ENCODE results near the gene PRAF2.

Gene PRAF2

DNA sequence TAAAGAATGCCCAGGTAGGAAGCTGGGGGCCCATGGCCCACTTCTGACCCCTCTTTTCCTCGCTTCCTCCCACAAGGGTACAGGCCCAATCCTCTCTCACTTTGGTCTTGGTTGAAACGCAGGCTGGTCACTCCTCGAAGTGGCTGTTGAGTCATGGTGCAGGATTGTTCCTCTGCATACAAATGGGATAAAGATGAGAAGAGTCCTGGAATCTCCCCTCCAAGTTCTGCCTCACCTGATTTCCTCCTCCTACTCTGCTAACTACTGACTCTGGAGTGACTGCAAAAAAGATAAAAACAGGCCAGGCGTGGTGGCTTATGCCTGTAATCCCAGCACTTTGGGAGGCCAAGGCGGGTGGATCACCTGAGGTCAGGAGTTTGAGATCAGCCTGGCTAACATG lies 4.1 kb upstream of the PRAF2 start:
- no peak for DNase-seq
- intact Hi-C loops (cut with DNase I), result no loop called here

DNA sequence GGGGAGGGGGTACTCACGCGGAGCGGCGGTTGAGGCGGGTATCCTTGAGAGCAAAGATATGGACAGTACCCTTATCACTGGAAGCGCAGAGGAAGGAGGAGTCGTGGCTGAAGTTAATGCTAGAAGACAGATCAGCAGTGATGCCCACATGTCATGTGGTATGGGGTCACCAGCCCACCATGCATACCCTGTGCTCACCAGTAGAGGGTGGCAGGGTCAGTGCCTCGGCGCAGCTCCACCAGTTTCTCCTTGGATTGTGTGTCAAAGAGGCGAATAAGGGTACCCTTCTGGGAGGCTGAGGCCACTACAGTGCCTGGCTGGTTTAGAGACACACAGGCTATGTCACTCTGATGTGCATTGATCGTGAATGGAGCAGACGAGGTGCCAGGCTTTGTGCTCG lies 1.5 kb upstream of the PRAF2 start:
- intact Hi-C loops (cut with DNase I), result no loop called here
- DNase-seq, result peak in 1 of 10 donors; percentile 41

DNA sequence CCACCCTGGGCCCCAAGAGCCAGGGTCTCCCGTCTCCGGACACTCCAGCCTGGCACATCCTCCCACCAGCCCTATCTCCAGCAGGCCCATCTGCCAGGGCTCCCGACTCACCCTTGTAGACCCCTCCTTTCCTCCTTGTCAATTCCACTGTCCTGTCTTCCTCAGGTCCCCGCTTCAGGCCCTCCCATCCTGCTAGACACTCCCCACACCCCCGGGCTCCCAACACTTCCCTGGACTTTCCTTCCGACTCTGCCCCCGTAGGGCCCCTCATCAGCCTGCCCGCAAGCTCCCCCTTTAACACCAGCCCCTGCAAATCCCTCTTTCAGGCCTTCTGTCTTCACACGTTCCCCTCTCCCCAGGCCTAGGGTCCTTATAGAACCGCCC lies 1.1 kb downstream of the PRAF2 start:
- DNase-seq, result no peak
- intact Hi-C loops (cut with DNase I), result no loop called here

DNA sequence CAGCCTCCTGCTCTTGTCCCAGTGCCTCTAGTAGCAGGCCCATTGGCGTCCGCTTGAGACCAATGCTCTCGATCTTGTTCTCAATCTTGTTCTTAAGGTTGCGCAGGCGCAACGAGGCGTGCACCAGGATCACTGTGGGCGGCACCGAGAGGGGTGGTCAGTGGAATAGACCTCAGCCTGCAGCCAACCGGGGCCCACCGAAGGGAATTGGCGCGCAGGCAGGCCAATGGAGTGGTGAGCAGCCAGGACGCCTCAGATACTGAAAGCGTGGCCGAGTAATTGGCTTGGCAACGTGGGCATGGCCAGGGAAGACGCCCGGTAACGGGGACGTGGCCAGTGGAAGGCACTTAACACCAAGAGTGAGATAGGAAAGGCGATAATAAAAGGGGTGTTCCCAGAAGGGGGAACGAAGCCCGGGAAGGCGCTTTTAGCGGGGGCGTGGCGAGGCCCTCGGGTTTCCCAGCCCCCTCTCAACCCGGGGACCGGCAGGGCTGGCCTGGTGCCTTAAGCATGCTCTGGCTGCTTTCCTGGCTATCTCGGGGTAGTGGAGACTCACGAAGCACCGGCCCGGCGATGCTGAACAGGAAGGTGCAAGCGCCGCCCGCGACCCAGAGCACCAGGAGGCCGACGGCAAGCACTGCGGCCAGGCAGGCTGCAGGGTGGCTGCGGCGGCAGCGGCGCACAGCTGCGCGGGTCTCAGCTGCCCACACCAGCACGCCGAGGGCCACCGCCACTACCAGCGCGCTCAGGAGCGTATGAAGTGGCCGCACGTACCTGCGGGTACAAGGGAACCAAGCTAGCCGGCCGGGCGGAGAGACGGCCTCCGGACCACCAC lies 1.7 kb downstream of the PRAF2 start:
- intact Hi-C loops (cut with DNase I), result no loop called here
- DNase-seq, result peak in 9 of 10 donors; percentile 35 to 96 (median 73)

DNA sequence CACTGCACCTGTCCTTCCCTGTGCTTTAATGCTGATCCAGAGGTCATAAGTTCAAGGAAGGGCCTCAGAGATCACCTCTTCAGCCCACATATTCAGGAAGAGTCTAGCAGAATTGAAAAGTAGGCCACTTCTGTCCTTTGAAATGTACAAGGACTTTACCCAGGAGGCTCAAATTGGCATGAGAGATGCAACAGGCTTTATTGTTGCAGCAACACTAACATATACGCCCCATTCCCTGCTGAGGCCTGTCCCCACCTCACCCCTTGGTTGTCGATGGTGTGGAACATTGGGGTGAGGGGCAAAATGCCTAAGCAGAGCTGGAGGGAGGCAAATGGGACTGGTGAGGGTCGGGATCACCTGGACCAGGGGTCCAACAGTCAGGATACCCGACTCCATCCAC lies 2.8 kb downstream of the PRAF2 start:
- no peak for DNase-seq
- intact Hi-C loops (cut with DNase I), result no loop called here

DNA sequence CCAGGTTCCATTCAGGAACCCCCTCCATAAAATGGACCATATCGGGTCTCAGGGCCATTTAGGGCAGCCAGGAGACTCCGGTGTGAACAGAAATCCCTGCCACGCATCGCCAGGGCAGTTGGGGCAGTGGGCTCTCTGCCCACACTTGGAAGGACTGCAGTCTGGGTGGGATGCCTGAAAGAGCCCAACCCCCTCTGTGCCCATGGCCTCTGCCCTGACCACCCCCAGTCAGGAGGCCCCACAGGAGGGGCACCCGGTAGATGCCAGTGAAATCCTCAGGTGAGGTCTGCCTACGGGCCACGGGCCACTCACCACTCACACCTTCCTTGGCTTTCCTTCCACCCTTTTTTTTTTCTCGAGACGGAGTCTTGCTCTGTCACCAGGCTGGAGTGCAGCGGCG lies 4.8 kb downstream of the PRAF2 start:
- intact Hi-C loops (cut with DNase I), result no loop called here
- DNase-seq, result peak in 1 of 10 donors; percentile 69

DNA sequence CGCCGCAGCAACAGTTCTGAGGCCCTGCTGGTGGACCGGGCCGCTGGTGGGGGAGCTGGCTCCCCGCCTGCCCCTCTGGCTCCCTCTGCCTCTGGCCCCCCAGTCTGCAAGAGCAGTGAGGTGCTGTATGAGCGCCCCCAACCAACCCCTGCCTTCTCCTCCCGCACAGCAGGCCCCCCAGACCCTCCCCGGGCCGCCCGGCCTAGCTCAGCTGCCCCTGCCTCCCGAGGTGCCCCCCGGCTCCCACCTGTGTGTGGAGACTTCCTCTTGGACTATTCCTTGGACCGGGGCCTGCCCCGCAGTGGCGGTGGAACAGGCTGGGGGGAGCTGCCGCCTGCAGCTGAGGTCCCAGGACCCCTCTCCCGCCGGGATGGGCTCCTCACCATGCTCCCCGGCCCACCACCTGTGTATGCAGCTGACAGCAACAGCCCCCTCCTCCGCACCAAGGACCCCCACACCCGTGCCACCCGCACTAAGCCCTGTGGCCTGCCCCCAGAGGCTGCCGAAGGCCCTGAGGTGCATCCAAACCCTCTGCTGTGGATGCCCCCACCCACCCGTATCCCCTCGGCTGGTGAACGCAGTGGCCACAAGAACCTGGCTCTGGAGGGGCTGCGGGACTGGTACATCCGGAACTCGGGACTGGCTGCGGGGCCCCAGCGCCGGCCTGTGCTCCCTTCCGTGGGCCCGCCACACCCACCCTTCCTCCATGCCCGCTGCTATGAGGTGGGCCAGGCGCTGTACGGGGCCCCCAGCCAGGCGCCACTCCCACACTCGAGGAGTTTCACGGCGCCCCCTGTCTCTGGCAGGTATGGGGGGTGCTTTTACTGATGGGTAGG lies 6.3 kb downstream of the PRAF2 start:
- DNase-seq, result peak in 1 of 10 donors; percentile 77
- intact Hi-C loops (cut with DNase I), result no loop called here

DNA sequence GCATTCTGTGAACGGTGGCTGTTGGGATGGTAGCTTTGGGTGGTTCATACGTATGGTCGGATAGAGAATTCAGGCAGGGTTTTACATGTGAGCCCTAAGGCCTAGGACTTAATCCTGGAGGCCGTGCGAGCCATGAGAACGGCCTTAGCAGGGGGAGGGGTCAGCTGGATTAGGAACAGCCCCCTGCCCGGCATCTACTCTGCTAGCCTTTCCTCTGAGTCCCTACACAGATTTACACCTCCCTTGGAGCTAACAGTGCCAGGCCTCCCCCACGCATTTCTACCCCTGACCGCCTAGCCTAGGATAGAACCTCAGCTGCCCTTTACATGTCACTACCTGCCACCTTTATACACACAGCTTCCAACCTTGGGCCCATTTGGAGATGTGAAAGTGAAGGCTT lies 7.1 kb downstream of the PRAF2 start:
- intact Hi-C loops (cut with DNase I), result no loop called here
- DNase-seq, result peak in 1 of 10 donors; percentile 13

DNA sequence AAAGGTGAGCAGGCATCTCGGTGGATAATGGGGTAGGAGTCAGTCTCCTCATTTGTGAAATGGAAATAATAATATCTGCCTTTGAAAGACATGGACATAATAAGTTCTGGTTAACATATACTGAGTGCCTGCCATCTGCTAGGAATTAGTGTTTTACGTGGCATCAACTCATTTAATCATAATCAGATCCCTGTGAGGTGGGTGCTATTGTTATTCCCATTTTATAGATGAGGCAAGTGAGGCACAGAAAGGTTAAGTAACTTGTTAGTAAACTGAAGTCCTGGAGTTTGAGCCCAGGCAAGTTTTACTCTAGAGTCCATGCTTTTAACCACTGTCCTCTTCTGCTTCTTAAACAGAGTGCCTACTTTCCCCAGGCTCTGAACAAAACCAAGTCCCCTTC lies 7.5 kb downstream of the PRAF2 start:
- intact Hi-C loops (cut with DNase I), result no loop called here

DNA sequence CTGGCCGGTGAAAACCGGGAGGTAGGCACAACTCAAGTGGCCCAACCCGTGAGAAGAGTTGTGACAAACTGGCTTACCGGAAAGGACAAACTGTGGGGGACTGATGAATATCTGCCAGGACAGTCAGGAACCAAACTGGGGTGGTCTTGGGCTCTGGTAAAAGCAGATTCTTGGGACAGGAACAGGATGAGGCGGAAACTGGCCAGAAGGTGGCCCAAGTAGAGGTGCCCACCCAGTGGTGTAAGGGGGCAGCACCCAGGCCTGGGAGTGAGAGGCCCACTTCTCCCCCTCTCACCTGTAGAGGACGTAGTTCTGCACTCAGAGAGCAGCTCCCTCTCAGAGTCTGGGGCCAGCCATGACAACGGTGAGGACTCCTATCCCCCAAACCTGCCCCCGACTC lies 9.1 kb downstream of the PRAF2 start:
- intact Hi-C loops (cut with DNase I), result no loop called here
- no peak for DNase-seq

More for the DNA sequence above, 7.5 kb downstream of the PRAF2 start:
- no peak for DNase-seq

DNA sequence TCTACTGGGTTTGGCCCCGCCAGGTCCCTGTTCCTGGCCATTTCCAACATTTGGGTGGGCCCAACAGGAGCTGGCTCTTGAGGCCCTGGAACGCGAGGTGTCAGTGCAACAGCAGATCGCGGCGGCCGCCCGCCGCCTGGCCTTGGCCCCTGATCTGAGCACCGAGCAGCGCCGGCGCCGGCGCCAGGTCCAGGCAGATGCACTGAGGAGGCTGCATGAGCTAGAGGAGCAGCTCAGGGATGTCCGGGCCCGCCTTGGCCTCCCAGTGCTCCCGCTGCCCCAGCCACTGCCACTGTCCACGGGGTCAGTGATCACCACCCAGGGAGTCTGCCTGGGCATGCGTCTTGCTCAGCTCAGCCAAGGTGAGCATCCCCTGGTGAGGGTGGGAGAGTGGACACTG lies 9.5 kb downstream of the PRAF2 start:
- intact Hi-C loops (cut with DNase I), result no loop called here
- peak in 1 of 10 donors; percentile 77 for DNase-seq

DNA sequence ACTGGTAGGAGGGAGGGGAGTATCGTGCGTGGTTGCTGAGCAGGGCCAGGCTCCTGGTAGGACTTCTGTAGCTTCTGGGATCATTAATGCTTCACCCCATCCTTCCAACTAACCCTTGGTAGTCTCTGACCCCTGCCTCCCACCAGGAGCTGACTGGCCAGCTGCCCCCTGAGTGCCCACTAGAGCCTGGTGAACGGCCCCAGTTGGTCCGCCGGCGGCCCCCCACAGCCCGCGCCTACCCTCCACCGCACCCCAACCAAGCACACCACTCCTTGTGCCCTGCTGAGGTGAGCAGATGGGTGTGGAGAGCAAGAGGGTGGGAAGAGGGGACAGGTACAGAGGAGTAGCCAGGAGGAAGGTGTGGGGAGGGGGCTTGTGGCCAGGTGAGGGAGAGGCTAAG lies 10.1 kb downstream of the PRAF2 start:
- DNase-seq, result peak in 1 of 10 donors; percentile 66
- intact Hi-C loops (cut with DNase I), result no loop called here

DNA sequence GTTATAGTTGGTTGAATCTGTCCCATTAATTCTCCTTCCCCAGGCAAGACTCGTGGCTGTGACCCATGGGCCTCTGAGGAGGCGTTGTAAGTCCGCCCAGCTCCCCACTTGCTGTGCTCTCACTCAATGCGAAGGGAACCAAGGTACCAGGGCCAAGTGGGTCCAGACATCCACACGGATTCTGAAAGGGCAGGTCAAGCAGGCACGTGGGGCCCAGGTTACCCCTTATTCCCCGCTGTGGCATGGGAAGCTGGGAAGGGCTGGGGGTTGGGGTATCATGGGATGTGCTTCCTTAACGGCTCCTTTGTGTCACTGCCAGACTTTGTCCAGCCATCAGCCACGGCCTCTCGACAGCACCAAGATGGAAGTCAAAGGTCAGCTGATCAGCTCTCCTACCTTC lies 11.9 kb downstream of the PRAF2 start:
- DNase-seq, result peak in 2 of 10 donors; percentile 47 to 68

DNA sequence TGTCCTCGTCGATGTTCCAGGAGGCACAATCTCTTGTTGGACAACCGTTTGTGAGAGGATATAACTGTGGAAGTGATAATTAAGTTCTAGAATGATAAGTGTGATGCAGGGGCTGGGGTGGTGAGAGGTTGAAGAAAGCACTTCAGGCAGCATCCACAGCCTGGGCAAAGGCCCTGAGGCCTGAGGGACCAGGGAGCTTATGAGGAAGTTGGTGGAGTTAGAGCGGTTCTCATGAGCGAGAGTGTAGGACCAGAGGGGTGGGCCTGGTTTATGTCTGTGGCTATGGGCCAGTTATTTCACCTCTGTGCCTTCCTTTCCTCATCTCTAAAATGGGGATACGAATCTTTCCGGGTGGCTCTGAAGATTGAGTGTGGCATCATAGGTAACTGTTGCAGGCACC lies 12.3 kb downstream of the PRAF2 start:
- DNase-seq, result peak in 2 of 10 donors; percentile 1 to 26
- intact Hi-C loops (cut with DNase I), result no loop called here

More for the DNA sequence above, 11.9 kb downstream of the PRAF2 start:
- intact Hi-C loops (cut with DNase I), result no loop called here

DNA sequence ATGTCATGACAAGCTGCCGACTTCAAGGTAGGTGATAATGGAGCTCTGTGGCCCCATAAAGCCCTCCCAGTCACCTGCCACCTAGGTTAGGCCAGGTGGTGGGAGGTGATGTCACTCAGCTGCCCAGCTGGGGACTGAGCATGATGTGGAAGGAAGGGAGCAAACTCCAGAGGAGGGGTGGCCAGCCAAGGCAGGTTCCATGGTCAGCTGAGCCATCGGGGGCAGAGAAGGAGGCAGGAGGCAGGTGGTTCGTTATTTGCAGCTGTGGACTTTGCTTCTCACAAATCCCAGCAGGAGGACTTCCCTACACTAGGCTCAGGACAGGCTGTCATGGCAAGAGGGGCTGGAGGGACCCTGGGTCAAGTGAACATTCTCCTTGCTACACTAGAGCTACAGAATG lies 12.9 kb downstream of the PRAF2 start:
- peak in 3 of 10 donors; percentile 15 to 43 (median 26) for DNase-seq
- intact Hi-C loops (cut with DNase I), result no loop called here

DNA sequence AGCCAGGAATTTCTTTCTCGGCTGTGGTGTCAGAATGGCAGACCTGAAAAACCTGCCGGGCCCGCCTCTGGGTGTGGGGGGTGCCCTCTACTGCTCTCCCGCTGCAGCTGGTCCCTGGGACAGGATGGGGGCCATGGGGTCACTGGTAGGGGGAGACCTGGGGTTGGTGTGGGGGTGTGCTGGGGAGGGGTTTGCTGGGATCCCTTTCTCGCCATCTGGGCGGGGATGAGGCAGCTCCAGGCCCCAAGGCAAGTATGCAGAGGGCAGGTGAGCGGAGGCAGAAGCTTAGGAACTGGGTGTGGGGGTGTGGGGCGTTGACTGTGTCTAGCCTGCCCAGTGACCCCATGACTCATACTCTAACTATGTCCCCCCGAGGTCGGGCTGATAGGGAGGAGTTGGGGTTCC lies 14.1 kb downstream of the PRAF2 start:
- DNase-seq, result peak in 1 of 10 donors; percentile 10

DNA sequence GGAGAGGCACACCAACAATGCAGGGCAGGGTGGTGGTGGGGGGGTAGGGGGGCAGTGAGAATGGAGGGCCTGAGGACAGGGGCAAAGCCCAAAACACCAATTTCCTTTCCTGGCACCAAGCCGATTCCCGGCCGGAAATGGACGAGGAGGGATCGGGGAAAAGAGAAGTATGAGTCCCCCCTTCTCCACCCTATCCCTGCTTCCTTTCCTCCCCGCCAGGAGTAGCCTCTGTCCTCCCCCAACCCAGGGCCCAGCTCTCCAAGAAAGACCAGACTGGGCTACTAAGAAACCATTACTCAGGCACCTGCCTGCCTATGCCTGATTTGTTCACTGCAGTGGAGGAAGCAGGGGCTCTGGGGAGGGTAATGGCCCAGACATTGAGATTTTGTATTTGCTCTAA lies 14.6 kb downstream of the PRAF2 start:
- intact Hi-C loops (cut with DNase I), result no loop called here
- DNase-seq, result peak in 1 of 10 donors; percentile 12

More for the DNA sequence above, 14.1 kb downstream of the PRAF2 start:
- intact Hi-C loops (cut with DNase I), result no loop called here

DNA sequence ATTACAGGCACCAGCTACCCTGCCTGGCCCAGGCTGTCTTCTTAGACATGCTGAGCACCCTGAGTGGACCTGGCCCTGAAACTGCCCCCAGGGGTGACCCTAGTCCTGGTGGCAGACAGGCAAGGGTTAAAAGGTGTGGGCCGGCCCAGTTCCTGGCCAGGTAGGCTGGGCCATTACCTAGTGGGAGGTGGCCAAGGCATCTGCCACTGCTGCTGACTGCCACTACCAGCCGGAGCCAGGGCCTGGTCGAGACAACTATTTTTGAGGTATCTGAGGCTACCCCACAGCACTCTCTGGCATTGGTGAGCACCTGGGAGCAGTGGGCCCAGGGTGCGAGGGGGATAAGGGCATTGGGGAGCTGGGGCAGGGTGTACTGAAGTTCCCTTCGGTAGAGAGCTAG lies 15.0 kb downstream of the PRAF2 start, which contains the start of gene CCDC120:
Gene CCDC120 (plus strand): TSS at position 206 of the 400 bp plus-strand sequence. CDS start 3,043 bp downstream, outside the sequence.
- intact Hi-C loops (cut with DNase I), result no loop called here
- DNase-seq, result peak in 1 of 10 donors; percentile 33

DNA sequence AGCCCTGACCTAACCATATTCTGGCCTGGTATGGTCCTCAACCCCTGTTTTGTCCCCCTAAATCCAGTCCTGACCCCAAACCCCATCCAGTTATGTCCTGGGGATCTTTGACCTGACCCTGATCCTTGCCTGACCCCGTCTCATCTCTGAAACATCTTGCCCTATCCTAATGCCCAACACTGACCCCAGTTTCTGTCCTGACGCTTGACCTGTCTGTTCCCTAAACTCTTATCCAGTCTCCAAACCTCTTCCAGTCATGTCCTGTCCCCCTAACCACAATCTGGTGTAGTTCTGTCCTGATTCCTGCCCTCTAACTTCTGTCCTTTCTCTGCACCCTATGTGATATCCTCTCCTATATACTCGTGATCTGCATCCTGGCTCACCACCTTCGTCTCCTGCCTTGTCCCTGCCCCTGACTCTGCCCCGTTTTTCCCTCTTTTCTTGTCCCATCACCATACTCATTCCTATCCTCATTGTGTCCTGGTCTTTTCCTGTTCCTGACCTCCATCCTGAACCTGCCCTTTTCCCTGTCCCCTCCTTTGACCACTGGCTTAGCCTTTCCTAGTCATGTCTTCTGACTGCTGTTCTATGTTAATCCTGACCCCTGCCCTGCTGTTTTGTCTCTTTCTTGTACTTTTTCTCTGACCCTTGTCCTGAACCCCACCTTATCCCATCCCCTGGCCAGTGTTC lies 19.6 kb downstream of the PRAF2 start:
- intact Hi-C loops (cut with DNase I), result no loop called here
- peak in 1 of 10 donors; percentile 7 for DNase-seq

DNA sequence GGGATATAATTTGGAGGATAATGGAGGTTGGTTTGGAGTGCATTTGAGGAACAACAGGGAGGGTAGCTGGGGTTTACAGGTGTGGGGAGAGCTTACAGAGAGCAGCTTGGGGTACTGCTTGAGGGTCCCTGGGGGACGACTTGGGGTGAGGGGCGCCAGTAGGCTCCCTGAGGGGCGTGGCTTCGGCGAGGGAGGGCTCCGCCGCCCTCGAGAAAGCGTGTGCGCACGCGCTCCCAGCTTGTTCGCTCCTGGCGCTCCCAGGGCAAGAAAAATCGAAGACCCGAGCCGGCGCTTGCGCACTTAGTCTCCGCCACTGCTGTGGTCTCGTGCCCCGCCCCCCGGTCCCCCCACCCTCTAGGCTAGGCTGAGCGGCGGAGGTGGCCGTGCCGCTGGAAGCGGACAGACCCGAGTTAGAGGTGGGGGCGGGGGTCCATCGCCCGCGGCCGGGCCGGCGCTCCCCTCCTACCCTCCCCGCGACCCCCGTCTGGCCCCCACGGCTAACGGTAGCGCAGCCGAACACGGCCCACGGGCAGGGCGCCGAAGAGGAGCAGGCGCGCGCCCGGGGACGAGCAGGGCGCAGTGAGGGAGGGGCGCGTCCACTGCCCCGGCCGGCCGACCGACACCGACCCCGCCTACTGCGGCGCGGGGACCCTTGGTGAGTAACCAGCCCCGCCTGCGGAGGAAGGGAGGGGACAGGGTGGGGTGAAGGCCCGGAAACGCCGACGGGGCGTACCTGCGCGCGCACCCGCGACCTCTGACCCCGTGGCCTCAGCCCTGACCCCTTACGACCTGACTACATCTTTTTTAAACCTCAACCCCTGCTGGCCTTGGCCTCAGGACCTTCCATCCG lies 20.4 kb downstream of the PRAF2 start:
- peak in 8 of 10 donors; percentile 15 to 88 (median 50) for DNase-seq
- intact Hi-C loops (cut with DNase I), result no loop called here

Data from posterior cingulate gyrus (tissue), 11 donors.